DMS 273 (cell line): ENCODE results near the gene FAM222B.

Source experiments
- DNase-seq: peaks from one replicate; lab custom pipeline; 2025; ENCODE audit not compliant: unreplicated experiment; lab: John Stamatoyannopoulos, UW

Gene FAM222B

DNA sequence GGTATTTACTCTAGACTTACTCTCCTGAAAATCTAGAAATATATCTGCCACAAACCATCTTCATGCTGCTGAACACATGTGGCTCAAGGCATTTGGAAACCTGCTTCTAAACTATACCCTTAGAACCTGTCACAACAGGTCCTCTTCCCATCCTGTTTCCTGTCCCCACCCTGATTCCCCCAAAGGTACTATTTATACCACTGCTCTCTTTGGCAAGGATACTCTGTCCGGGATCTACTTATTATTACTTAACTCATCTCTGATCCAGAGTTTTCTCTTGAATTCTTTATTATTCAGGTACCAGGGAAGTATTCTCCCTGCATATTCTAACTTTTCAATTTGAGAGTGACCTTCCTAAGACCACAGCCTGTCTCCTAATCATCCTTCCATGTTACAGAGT, 65.4 kb downstream of the FAM222B start:
- DNase-seq: no peak

DNA sequence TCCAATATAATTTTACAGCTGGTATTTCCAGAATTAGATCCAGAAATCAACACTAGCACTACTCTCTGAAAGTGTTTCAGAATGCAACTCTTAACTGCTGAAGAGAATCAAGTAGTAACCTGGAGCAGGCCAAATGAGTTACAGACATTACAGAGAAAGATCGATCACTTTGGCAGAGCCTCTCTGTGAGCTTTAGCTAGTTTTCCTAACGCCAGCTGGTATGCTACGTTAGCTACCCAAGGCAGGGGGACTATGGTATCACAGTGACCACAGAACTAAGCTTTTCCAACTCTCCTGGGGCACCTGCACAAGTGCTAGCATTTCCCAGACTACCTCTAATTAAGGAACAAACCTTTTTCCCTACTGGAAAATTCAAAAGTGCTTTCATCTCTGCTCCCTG, 68.4 kb downstream of the FAM222B start:
- no peak for DNase-seq

DNA sequence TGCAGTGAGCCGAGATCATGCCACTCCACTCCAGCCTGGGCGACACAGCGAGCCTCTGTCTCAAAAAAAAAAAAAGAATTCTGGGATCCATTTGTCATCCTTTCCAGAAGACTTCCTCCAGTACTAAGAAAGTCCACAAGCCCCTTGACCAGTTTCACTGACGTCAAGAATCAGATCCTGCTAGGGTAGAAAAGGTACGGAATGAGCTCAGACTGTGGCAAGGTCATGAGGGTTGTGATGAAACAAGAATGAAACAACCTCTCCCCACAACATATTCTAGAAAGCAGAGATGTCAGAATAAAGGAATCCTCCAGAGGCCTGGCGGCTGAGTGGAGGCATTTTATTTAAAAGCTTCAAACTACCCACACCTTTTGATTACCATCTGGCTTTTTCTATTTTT, 68.9 kb downstream of the FAM222B start:
- DNase-seq: no peak

DNA sequence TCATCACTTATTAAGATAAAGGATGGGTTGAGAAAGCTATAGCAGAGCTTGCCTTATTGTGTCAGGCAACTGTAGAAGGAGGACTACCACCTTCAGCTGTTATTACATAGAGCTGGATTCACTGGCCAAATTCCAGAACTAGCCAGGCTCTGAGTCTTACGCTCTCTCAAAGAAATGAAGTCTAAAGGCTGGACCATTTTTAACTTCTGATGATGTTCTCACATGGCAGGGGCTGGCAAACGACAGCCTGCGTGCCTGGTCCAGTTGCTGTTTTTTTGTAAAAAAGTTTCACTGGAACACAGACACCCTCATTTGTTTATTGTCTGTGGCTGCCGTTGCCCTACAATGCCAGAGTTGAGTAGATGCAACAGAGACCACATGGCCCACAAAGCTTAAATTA, 77.6 kb downstream of the FAM222B start:
- no peak for DNase-seq

- DNase-seq: peak; percentile 91
Measured at GRCh38 chr17:28763804-28764266, 78.8 kb downstream of the FAM222B start.

DNA sequence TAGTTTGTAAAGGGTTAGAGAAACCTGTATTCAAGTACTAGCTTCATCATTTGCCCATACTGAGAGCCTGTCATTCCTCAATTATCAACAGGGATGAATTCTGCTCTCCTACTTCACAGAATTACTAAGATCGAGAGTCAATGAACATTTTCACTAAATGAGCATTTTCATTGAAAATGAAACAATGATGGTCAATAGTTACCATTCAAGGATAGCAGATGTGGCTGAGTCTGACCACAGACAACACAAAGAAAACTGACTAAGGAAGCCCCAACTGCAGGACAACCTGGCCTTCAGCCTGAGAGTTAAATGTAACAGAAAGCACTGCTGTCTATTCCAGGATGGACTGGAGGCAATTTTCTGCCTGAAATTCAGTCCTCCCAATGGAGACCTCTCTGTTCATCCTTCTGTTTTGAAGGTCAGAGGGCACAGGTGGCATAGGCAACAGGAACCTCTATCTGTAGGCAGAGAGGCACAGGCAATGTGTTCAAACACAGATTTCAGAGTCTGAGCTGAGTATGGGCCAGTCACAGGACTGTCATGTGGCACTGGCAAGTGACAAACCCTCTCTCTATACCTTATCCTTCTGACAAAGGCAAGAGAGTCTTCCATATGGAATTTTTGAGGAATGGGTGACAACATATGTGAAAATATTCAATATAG, 79.3 kb downstream of the FAM222B start:
- DNase-seq: no peak

DNA sequence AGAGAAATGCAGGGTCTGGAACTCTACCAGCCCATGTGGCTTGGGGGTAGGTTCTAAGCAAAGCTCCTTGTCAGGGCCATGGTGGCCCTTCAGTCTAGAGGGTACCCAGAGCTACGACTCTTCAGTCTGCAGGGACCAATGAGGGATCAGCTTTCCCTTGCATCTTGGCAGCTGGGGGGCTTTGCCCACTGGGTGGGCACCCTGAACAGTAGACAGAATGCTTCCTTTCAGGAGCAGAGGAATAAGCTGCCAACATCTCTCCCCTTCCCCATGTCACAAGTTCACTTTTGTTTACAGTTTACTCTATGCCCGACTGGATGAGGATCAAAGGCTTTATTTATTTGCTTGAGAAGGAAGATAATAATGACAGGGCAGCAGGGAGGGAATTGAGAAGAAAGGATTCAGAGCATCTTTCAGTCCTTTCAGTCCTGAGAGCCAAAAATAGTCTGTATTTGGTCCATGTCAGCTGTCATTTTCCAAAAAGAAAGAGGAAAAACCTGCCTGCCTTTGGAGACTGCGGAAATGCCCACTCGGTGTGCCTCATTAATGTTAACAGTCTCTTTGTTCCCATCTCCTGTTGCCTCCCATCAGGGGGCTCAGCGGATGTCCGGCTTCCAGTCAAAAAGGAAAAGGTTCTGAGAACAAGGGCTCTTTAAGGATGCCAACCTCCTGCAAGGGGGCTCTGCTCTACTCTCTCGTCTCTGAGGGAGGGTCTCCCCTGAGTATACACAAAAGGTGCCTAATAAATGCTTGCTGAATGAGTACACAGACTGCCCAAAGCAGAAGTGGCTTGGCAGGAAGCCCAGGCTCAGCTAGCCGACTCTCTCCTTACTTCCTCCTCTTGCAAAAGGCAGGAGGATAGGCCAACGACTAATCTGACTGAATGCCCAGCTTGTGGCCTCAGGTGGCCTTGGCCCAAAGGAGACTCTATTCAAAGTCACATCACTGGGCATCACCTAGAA, 81.7 kb downstream of the FAM222B start:
- no peak for DNase-seq

- no peak for DNase-seq
Measured at GRCh38 chr17:28759256-28759865, 83.2 kb downstream of the FAM222B start.

GRCh38 chr17:28758411-28759121, 84.0 kb downstream of the FAM222B start:
- DNase-seq: no peak

- no peak for DNase-seq
Measured at GRCh38 chr17:28756049-28756804, 86.4 kb downstream of the FAM222B start.

DNA sequence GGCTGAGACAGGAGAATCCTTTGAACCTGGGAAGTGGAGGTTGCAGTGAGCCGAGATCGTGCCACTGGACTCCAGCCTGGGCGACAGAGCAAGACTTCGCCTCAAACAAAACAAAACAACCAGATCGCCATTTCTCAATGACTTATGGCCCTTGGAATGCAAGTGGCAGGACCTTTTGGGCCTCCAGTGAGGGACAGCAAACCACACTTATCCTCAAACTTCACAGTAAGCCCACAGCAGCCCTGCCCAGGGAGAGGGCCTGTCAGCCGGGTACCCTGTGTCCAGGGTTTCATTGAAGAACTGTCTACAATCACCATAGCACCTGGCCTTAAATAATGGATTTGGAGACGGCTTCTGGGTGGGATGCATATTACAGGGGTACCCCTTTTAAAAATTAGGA, 87.1 kb downstream of the FAM222B start:
- DNase-seq: no peak

GRCh38 chr17:28751600-28752366, 90.8 kb downstream of the FAM222B start:
- no peak for DNase-seq

GRCh38 chr17:28750178-28751047, 92.2 kb downstream of the FAM222B start:
- DNase-seq: peak; percentile 97

DNA sequence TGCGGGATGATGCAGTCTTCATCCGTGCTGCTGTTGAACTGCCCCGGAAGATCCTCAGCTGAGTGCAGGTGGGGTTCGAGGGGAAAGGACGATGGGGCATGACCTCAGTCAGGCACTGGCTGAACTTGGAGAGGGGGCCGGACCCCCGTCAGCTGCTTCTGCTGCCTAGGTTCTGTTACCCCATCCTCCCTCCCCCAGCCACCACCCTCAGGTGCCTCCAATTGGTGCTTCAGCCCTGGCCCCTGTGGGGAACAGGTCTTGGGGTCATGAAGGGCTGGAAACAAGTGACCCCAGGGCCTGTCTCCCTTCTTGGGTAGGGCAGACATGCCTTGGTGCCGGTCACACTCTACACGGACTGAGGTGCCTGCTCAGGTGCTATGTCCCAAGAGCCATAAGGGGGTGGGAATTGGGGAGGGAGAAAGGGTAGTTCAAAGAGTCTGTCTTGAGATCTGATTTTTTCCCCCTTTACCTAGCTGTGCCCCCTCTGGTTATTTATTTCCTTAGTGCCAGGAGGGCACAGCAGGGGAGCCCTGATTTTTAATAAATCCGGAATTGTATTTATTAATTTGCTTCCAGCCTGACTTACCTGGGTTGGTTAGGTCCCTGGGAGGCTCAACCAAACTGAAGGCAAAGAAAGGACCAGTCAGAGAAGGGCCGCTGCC, 92.9 kb downstream of the FAM222B start:
- DNase-seq: no peak

GRCh38 chr17:28748852-28749515, 93.6 kb downstream of the FAM222B start:
- peak; percentile 39 for DNase-seq

DNA sequence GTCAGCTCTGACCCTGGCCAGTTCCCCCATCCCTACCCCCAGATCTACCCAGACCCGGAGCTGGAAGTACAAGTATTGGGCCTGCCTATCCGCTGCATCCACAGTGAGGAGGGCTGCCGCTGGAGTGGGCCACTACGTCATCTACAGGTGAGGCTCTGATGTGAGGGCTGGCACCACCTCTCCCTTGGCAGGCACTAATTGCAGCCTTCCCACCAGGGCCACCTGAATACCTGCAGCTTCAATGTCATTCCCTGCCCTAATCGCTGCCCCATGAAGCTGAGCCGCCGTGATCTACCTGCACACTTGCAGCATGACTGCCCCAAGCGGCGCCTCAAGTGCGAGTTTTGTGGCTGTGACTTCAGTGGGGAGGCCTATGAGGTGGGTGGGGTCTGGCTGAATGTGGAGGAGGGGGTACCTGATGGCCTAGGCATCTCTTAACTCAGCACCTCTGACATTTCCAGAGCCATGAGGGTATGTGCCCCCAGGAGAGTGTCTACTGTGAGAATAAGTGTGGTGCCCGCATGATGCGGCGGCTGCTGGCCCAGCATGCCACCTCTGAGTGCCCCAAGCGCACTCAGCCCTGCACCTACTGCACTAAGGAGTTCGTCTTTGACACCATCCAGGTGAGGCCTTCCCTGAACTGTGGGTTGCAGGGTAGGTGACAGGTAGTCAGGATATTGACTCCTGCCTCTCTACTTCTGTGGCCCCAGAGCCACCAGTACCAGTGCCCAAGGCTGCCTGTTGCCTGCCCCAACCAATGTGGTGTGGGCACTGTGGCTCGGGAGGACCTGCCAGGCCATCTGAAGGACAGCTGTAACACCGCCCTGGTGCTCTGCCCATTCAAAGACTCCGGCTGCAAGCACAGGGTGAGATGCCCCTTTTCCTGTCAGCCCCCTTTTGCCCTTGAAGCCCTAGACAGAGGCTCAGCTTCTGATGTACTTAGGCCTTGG, 94.5 kb downstream of the FAM222B start:
- no peak for DNase-seq
